Stomach (tissue), 4 donors: ENCODE data around the gene UNC5B.

Experiments used
- CTCF ChIP-seq, 7 experiments: fragments of 450-650 bp in 4 of 7; fragments of 200-600 bp in 3 of 7; sonication (generic) in 3 of 7; IDR thresholded peaks; one replicate each; pipeline ENCODE4 v1.5.1; 2016 to 2019; ENCODE audit warnings: antibody characterized with exemption in 7 of 7, control low read depth in 2 of 7, mild to moderate bottlenecking in 1 of 7
- POLR2A ChIP-seq, 4 donors: fragments of 450-650 bp; IDR thresholded peaks; one replicate each; pipeline ENCODE4 v1.6.1; 2016; ENCODE audit warnings: antibody characterized with exemption in 4 of 4, control low read depth in 2 of 4, mild to moderate bottlenecking in 1 of 4, moderate library complexity in 1 of 4

GRCh38 chr10:71247804-71248203, 35.4 kb downstream of the UNC5B start:
- TF ChIP-seq CTCF (IDR thresholded peaks at IDR 0.05) (no peak), POLR2A (IDR thresholded peaks at IDR 0.05) (no peak)
